GM12891 (cell line): Measurements from ENCODE around the gene KRTAP5-6.

Source experiments
- POLR2A ChIP-seq: IDR thresholded peaks from 2 replicates; pipeline ENCODE4 v1.6.1; 2011; ENCODE audit warnings: low read depth, low read length, control low read depth
- POLR2AphosphoS5 ChIP-seq: IDR thresholded peaks from 2 replicates; pipeline ENCODE4 v1.6.1; 2011; ENCODE audit warnings: low read depth, low read length, control low read depth
- POU2F2 ChIP-seq: IDR thresholded peaks from 2 replicates; pipeline ENCODE4 v1.6.1; 2011; ENCODE audit warnings: low read depth, mild to moderate bottlenecking, control low read depth, low read length, moderate library complexity
- TAF1 ChIP-seq: IDR thresholded peaks from 2 replicates; pipeline ENCODE4 v1.6.1; 2011; ENCODE audit warnings: low read depth, low read length, control low read depth

- TF ChIP-seq TAF1: no peak
- no peak for TF ChIP-seq POLR2A
- no peak for TF ChIP-seq POU2F2
- TF ChIP-seq POLR2AphosphoS5: no peak
These were observed 37.7 kb downstream of the KRTAP5-6 start for GRCh38 chr11:1734641-1735081.
